ENCODE data around the gene PKD1L1.
"Not testable (repeated sequence)": the region's sequence is repeated elsewhere in the genome, so short reads cannot be mapped to it uniquely, and the experiment has no call there.

Gene PKD1L1

GRCh38 chr7:47954231-47954911 lies 6.1 kb upstream of the PKD1L1 start:
- DNase-seq = no peak

GRCh38 chr7:47953822-47954221 lies 5.6 kb upstream of the PKD1L1 start:
- no peak for DNase-seq

- no peak for DNase-seq
These were observed 4.0 kb upstream of the PKD1L1 start for GRCh38 chr7:47952224-47952623.

- DNase-seq = no peak
These were observed 3.1 kb upstream of the PKD1L1 start for GRCh38 chr7:47951374-47951773.

GRCh38 chr7:47950714-47951113 lies 2.4 kb upstream of the PKD1L1 start:
- no peak for DNase-seq

GRCh38 chr7:47949703-47950102 lies 1.4 kb upstream of the PKD1L1 start:
- no peak for DNase-seq

- no peak for DNase-seq
These were observed 914 bp downstream of the PKD1L1 start for GRCh38 chr7:47947355-47947749.

GRCh38 chr7:47946581-47947354 lies 1.5 kb downstream of the PKD1L1 start:
- no peak for DNase-seq

- DNase-seq = peak; percentile 75
These were observed 2.8 kb downstream of the PKD1L1 start for GRCh38 chr7:47945261-47946015.

GRCh38 chr7:47944536-47945260 lies 3.6 kb downstream of the PKD1L1 start:
- DNase-seq = no peak

GRCh38 chr7:47943676-47944474 lies 4.4 kb downstream of the PKD1L1 start:
- DNase-seq = no peak

- not testable (repeated sequence) for DNase-seq
These were observed 5.6 kb downstream of the PKD1L1 start for GRCh38 chr7:47942651-47943050.

GRCh38 chr7:47942132-47942531 lies 6.1 kb downstream of the PKD1L1 start:
- no peak for DNase-seq

GRCh38 chr7:47941136-47941844 lies 7.0 kb downstream of the PKD1L1 start:
- DNase-seq = no peak

- no peak for DNase-seq
These were observed 7.9 kb downstream of the PKD1L1 start for GRCh38 chr7:47940088-47941013.

- no peak for DNase-seq
These were observed 8.7 kb downstream of the PKD1L1 start for GRCh38 chr7:47939425-47940036.

GRCh38 chr7:47938574-47939165 lies 9.6 kb downstream of the PKD1L1 start:
- DNase-seq = no peak

- no peak for DNase-seq
These were observed 10.3 kb downstream of the PKD1L1 start for GRCh38 chr7:47937711-47938573.

All from activated naive CD4-positive, alpha-beta T cell treated with Interleukin-2 at 50 U/mL for 16 hours (primary cell).